ENCODE data around the gene GGA1.

DNA sequence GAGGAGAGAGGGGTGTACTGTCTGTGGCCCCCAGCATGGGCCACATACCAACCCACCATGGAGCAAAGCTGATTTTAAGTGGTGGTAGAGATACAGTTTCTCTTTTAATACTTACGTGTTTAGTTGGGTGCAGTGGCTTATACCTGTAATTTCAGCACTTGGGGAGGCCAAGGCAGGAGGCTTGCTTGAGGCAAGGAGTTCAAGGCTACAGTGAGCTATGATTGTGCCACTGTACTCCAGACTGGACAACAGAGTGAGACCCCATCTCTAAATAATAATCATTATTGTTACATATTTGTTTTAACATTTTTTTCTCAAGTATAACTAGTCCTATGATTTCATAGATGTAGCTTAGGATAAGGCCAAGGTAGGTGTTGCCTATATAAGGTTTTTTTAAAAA, 8.8 kb downstream of the GGA1 start:
- TF ChIP-seq, protein P1, sequence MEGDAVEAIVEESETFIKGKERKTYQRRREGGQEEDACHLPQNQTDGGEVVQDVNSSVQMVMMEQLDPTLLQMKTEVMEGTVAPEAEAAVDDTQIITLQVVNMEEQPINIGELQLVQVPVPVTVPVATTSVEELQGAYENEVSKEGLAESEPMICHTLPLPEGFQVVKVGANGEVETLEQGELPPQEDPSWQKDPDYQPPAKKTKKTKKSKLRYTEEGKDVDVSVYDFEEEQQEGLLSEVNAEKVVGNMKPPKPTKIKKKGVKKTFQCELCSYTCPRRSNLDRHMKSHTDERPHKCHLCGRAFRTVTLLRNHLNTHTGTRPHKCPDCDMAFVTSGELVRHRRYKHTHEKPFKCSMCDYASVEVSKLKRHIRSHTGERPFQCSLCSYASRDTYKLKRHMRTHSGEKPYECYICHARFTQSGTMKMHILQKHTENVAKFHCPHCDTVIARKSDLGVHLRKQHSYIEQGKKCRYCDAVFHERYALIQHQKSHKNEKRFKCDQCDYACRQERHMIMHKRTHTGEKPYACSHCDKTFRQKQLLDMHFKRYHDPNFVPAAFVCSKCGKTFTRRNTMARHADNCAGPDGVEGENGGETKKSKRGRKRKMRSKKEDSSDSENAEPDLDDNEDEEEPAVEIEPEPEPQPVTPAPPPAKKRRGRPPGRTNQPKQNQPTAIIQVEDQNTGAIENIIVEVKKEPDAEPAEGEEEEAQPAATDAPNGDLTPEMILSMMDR (conservative IDR thresholded peaks at IDR 0.05; ENCODE audit: low read depth, low read length), result no peak
- no peak for TF ChIP-seq BHLHE40 (IDR thresholded peaks at IDR 0.05; ENCODE audit: low read depth, low read length)

All from IMR-90 (cell line).